Stimulated activated CD4-positive, alpha-beta T cell treated with anti-CD3 and anti-CD28 coated beads, TNF-alpha, amount 100 ng/mL, for 1 hour (primary cell): Measurements from ENCODE around the gene PLSCR3.

ENCODE experiments used
- DNase-seq, 3 donors: peaks; one replicate each; pipeline ENCODE4 v3.0.0-alpha.2; 2020; ENCODE audit warnings: low read depth in 3 of 3, low spot score in 1 of 3

Gene PLSCR3

GRCh38 chr17:7394452-7395191, at the start of gene PLSCR3:
Gene PLSCR3, minus strand, starts transcription at chr17:7394525. Its CDS starts 415 bp downstream, at chr17:7394110.
- peak; percentile 44 to 83 (median 69) for DNase-seq

DNA sequence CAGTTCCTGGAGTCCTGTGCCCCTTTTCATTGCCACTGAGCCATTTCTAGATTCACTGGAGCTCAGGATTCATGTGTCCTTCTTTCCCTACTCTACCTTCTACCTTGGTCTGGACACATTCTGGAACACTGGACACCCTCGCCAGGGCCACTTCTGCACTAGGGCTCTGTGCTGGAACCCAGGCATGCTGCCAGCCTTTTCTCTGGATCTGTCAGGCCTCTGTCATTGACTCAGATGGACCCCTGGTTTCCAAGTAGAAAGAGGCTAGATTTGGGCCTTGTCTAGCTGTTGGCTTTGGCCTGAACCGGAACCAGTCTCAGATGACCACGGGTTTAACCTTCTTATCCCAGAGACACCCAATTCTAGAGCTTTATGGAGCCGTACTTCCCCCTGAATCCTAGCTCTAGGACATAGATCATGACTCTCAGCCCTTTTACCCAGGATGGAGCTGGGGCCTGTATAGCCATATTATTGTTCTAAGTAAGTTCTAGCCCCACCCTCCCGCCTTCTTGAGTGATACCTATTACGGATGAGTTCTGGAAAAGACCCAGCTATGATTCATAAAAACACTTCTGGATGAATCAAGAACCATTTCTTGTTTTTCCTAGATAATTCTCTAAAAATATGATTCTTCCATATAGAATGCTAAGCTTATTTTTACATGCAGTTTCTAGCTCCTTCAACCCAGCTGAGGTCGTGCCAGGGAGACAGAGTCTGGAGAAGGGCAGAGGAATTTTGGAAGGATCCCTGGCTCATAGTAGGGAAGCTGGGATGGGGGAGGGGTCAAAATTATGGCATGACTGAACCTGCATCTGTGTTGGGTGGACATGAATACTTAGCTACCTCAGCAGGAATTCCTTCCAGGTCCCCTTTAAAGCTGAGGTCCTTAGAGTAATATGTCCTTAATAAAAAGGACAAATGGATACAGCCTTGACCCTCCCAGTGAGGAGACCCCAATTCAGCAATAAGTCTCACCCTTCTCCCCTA, 49.5 kb upstream of the PLSCR3 start:
- no peak for DNase-seq

DNA sequence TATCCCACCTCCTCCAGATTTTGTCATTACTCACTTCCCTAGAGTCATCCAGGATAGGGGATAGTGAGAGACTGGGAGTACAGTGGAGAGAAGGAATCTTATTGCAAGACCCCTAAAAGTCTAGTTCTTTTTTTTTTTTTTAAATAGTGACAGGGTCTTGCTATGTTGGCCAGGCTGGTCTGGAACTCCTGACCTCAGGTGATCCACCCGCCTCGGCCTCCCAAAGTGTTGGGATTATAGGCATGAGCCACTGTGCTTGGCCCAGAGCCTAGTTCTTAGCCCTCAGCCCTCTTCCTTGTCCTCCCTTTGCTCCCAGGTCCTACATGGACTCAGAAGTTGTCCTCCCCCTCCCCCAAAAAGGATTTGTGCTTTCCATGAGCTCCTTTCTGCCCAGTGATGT, 47.8 kb upstream of the PLSCR3 start:
- DNase-seq = no peak

- no peak for DNase-seq
These were observed 46.9 kb upstream of the PLSCR3 start for GRCh38 chr17:7441266-7441665.

DNA sequence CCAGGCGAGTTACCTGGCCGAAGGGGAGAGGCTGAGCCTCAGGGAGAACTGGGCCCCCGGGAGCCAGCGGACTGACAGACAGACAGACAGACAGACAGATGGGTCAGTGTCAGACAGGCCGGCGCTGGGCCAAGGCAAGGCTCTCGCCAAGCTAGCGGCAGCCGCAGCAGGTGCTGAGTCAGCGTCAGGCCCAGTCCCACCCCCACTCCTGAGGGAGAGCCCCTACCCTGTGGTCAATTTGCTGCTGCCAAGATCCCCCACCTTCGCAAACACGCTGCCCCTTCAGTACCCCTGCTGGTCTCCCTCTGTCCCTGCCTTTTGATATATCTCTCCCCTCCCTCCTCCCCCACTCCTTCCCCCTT, 46.5 kb upstream of the PLSCR3 start:
- no peak for DNase-seq

- no peak for DNase-seq
These were observed 45.9 kb upstream of the PLSCR3 start for GRCh38 chr17:7440113-7440833.

DNA sequence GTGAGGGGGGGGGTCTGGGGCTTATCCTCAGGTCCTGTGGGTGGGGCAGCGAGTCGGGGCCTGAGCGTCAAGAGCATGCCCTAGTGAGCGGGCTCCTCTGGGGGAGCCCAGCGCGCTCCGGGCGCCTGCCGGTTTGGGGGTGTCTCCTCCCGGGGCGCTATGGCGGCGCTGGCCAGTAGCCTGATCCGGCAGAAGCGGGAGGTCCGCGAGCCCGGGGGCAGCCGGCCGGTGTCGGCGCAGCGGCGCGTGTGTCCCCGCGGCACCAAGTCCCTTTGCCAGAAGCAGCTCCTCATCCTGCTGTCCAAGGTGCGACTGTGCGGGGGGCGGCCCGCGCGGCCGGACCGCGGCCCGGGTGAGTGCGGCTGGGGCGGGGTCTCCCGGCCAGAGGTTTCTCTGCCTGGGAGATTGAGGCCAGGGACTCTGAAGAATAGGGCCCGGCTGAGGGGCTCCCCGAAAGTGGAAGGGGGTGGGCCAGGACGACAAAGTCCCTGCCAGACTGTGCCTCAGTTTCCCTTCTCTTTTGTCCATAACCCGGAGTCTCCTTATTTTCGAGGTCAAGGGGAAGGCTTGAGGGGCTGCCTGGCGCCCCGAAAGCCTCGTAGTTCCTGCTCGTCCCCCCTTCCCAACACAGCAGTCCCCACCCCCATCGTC, 45.3 kb upstream of the PLSCR3 start, which contains the start of gene FGF11:
Gene FGF11, plus strand, starts transcription at position 51 of the 651 bp plus-strand sequence. Its CDS starts 109 bp downstream, at position 160.
- DNase-seq = no peak

DNA sequence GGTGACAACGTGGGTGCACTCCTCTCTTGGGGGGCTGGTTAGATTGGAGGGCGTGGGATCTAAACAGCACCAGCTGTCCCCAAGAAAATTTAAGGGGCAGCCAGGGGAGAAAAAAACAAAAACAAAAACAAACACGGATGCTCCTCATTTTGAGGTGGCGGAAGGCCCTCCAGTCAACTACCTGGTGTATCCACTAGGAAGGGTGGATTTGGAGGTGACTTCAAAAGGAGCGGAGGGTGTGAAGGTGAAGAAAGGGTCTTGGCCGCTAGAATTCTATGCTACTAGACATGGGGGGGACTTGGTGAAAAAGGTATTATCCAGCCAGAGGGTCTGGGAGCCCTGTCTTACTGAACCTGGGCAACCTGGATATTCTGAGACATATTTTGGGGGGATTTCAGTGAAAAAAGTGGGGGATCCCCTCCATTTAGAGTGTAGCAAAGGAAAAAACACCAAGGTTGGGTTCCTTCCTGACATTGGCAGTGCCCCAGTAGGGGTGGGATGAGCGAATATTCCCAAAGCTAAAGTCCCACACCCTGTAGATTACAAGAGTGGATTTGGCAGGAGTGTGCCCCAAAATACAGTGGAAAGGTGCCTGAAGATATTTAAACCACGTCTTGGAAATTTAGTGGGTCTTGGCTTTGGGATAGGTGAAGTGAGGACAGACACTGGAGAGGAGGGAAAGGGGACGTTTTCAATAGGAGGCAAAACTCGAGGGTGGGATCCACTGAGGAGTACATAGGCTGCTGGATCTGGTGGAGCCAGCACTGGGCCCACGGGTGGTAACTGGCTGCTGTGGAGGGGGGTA, 44.5 kb upstream of the PLSCR3 start:
- DNase-seq = no peak

DNA sequence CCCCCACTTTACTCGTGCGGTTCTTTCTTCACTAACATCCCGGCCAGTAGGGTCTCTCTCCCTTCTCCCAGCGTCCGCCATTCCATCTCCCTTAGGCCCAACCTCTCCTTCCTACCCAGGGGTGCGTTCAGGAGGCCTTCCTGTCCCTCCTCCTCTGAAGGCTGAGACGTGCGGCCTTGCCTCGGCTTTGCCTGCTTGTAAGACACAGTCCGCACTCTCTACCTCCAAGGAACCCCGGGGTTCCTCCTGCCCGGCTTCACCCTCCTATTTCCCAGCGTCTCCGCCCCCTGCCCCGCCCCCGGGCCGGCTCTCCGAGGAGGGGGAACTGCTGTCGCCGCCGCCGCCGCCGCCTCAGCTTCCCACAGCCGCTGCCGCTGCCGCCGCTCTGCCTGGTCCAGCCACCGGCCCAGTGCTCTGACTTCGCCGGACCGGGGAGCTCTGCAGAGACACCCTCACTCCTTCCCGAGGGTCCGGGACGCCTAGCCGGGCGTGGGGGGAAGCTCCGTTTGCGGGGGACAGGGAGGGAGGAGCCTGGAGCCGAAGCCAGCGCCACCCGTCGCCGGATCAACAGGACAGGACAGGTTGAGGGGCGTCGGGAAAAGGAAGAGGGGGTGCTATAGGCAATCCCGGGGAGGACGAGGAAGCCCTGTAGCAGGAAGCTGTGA, 43.8 kb upstream of the PLSCR3 start:
- DNase-seq = peak in 1 of 3 donors; percentile 49

DNA sequence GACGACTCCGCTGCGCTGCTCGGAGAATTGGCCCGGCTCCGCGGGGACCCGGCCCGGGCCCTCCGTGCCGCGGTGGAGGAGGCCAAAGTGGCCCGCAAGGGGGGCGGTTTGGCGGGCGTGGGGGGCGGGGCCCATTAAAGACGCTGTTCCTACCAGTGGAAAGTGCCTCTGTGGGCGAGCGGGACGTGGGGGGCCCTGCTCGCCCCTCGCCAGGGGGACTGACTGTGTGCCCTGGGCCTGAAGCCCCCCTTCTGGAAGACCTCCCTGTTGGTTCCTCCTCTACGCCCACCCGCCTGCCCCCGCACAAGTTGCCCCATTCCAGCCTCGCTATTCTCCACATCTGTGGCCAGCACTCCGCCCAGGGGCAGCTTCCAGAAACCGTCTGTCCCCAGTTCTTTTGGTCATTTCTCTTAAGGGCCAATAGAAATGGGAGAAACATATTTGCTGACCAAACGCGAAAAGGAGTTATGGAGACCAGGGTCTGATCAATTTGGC, 43.1 kb upstream of the PLSCR3 start:
- no peak for DNase-seq

- DNase-seq = peak; percentile 45 to 70 (median 66)
These were observed 42.4 kb upstream of the PLSCR3 start for GRCh38 chr17:7436556-7437368.

DNA sequence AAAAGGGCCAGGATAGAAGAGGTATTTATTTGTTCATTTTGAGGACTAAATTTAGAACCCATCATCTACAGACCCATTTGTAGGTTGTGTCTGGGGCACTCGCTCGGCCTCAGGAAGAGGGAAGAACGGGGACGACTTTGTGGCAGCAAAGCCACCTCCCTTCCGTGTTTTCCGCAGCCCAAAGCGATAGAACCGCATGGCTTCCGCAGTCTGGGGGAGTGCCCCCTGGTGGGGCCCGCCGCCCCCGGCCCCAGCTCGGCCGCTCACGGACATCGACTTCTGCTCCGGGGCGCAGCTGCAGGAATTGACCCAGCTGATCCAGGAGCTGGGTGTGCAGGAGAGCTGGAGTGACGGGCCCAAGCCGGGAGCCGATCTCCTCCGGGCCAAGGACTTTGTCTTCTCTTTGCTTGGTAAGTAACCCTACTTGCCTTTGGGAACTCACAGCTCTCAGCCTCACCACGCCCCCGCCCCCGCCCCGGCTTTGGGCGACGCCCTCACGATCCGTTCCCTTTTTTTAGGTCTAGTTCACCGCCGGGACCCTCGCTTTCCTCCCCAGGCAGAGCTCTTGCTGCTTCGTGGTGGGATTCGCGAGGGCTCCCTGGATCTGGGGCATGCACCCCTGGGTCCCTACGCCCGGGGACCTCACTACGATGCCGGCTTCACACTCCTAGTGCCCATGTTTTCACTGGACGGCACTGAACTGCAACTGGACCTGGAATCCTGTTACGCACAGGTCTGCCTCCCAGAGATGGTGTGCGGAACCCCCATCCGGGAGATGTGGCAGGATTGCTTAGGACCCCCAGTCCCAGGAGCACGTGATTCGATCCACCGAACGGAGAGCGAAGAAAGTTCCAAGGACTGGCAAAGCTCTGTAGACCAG, 41.6 kb upstream of the PLSCR3 start:
- no peak for DNase-seq

- no peak for DNase-seq
These were observed 38.0 kb upstream of the PLSCR3 start for GRCh38 chr17:7432296-7432695.

DNA sequence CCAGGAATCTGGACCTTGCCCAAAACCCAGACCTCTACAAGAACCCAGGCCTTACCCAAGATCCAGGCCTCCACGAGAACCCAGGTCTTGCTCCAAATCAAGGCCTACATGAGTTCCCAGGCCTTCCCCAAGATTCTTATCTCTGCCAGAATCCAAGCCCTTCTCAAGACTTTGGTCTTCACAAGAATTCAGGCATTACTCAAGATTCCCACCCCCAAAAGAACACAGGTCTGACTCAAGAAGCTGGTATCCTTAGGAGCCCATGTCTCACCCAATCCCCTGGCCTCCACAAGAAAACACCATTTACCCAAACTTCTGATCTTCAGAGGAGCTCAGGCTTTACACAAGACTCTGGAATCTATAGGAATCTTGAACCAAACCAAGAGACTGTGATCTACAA, 36.9 kb upstream of the PLSCR3 start:
- no peak for DNase-seq

DNA sequence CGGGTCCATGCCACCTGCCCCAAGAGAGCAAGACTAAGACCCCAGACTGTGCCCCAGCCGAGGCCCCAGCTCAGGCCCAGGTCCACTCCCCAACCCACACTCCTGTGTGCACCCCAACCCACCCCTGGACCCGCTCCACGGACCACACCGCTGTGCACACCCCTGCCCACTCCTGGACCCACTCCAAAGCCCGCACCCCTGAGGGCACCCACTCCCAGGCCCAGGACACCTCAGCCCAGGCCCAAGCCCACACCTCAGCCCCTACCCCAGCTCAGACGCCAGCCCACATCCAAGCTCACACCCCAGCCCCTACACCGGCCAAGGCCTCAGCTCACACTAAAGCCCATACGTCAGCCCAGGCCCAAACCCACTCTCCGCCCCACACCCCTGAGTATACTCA, 35.4 kb upstream of the PLSCR3 start:
- DNase-seq = no peak

DNA sequence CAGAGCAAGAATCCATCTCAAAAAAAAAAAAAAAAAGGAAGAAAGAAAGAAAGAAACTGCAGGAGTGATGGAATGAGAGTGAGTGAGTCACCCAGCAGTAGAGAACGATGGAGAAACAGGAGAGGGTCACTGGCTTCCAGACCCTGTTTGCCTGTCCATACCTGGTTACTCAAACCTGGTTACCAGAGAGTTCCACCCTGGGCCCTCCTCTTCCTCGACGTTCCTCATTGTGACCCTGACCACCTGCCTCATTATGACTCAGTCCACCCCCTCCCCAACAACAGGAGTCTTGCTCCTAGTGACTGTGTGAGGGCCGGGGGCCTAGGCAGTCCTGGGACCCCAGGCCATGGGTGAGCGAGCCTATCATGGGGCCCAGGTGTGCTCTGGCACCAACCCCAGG, 34.2 kb upstream of the PLSCR3 start, which contains the start of gene SPEM3:
Gene SPEM3, plus strand, starts transcription at position 301 of the 400 bp plus-strand sequence. Its CDS starts 46 bp downstream, at position 347.
- DNase-seq = no peak

- no peak for DNase-seq
These were observed 33.2 kb upstream of the PLSCR3 start for GRCh38 chr17:7427549-7427948.
